Erythroblast (primary cell): Measurements from ENCODE around the gene CDKAL1.

ENCODE experiments used
- GATA1 ChIP-seq: IDR thresholded peaks from 2 replicates; pipeline ENCODE4 v1.6.1; 2011; ENCODE audit warnings: low read depth, mild to moderate bottlenecking, control low read depth, low read length, moderate library complexity
- POLR2A ChIP-seq: IDR thresholded peaks from 2 replicates; pipeline ENCODE4 v1.6.1; 2011; ENCODE audit warnings: mild to moderate bottlenecking, low read length

GRCh38 chr6:21131406-21131805, 597.1 kb downstream of the CDKAL1 start:
- TF ChIP-seq POLR2A: no peak
- no peak for TF ChIP-seq GATA1
